Nephron progenitor cell (in vitro differentiated cells): Measurements from ENCODE around the gene PHF23.

Source experiments
- DNase-seq: peaks from one replicate; pipeline ENCODE4 v3.0.0; 2021
- H3K27ac Mint-ChIP-seq: 2 replicates; pipeline ENCODE4 v1.8.0; 2021; ENCODE audit warnings: mild to moderate bottlenecking, moderate library complexity, mixed read lengths
- H3K27me3 Mint-ChIP-seq: 2 replicates; pipeline ENCODE4 v1.8.0; 2021; ENCODE audit warnings: mild to moderate bottlenecking, low read depth, mixed read lengths; ENCODE audit not compliant: poor library complexity
- H3K36me3 Mint-ChIP-seq: 2 replicates; pipeline ENCODE4 v1.8.0; 2021; ENCODE audit warnings: low read depth, mixed read lengths
- H3K4me1 Mint-ChIP-seq: 2 replicates; pipeline ENCODE4 v1.8.0; 2021; ENCODE audit warnings: mixed read lengths
- H3K4me3 Mint-ChIP-seq: 2 replicates; pipeline ENCODE4 v1.8.0; 2021; ENCODE audit warnings: mild to moderate bottlenecking, moderate library complexity, mixed read lengths
- H3K9me3 Mint-ChIP-seq: 2 replicates; pipeline ENCODE4 v1.8.0; 2021; ENCODE audit warnings: mild to moderate bottlenecking, moderate library complexity, mixed read lengths
- TF ChIP-seq, protein P1 (sequence below): fragments of 200-600 bp; sonication (generic); IDR thresholded peaks from 2 replicates; pipeline ENCODE4 v1.5.0; 2021; ENCODE audit warnings: antibody characterized with exemption

PHF23 gene

DNA sequence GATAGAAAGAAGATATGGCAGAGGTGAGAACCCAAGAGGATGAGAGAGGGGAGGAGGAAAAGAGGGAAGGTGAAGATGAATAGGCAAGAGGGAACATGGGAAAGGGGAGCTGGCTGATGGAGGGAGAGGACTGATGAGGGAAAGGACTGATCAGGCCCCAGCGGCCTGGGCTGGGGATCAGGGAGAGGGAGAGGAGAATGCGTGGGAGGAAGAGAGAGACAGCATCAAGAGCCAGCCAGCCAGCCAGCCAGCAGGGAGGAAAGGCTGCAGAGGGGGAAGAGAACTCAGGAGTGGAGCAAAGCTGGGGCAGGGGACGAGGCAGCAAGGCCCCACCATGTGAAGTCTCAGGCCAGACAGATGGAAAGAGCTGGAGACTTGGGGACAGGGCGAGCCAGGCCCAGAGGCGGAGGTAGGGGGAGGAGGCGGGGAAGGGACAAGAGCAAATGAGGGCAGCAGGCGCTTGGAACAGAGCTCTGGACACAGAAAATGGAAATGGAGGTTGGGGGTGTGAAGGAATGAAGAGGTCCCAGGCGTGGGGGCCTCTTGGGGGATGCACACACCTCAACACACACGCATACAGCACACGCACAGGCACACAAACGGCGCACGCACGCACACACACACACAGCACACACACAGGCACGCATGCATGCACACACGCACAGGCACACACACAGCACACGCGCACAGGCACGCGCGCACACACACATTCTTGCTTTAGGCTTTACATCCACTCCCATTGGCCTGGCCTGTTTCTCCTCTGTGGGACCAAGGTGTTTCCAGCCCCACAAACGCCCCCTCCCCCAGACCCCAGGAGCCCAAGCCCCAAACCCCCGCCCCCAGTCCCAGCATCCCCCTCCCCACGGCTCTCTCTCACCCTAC, 31.9 kb downstream of the PHF23 start:
- H3K27ac Mint-ChIP-seq, result peak overlapping the region; percentile 97
- H3K9me3 Mint-ChIP-seq, result no peaks in the 10 kb centered on the region
- no peak for DNase-seq
- H3K4me3 Mint-ChIP-seq, result peak overlapping the region; percentile 79
- H3K27me3 Mint-ChIP-seq, result no peaks in the 10 kb centered on the region
- TF ChIP-seq, protein P1, sequence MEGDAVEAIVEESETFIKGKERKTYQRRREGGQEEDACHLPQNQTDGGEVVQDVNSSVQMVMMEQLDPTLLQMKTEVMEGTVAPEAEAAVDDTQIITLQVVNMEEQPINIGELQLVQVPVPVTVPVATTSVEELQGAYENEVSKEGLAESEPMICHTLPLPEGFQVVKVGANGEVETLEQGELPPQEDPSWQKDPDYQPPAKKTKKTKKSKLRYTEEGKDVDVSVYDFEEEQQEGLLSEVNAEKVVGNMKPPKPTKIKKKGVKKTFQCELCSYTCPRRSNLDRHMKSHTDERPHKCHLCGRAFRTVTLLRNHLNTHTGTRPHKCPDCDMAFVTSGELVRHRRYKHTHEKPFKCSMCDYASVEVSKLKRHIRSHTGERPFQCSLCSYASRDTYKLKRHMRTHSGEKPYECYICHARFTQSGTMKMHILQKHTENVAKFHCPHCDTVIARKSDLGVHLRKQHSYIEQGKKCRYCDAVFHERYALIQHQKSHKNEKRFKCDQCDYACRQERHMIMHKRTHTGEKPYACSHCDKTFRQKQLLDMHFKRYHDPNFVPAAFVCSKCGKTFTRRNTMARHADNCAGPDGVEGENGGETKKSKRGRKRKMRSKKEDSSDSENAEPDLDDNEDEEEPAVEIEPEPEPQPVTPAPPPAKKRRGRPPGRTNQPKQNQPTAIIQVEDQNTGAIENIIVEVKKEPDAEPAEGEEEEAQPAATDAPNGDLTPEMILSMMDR, result no peak
- peaks cover 18% of the 10 kb centered on the region for H3K36me3 Mint-ChIP-seq
- peaks cover 83% of the 10 kb centered on the region for H3K4me1 Mint-ChIP-seq

DNA sequence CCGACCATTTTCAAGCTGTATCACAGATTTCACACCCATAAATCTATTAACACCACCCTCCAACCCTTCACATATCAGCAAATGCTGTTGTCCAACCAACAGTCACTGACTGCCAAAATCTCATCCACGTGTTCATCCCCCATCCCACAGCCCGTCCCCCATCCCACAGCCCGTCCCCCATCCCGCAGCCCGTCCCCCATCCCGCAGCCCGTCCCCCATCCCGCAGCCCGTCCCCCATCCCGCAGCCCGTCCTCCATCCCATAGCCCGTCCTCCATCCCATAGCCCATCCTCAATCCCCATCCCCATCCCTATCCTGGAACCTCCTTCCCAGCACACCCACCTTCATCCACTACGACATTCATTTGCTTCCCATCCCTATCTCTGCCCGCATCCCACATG, 33.7 kb downstream of the PHF23 start:
- Mint-ChIP-seq H3K4me3 (peak overlapping the region; percentile 79), H3K4me1 (peaks cover 65% of the 10 kb centered on the region), H3K9me3 (no peaks in the 10 kb centered on the region), H3K27ac (peak overlapping the region; percentile 88), H3K36me3 (peaks cover 32% of the 10 kb centered on the region), H3K27me3 (no peaks in the 10 kb centered on the region)
- TF ChIP-seq, protein P1, result no peak
- DNase-seq, result no peak

DNA sequence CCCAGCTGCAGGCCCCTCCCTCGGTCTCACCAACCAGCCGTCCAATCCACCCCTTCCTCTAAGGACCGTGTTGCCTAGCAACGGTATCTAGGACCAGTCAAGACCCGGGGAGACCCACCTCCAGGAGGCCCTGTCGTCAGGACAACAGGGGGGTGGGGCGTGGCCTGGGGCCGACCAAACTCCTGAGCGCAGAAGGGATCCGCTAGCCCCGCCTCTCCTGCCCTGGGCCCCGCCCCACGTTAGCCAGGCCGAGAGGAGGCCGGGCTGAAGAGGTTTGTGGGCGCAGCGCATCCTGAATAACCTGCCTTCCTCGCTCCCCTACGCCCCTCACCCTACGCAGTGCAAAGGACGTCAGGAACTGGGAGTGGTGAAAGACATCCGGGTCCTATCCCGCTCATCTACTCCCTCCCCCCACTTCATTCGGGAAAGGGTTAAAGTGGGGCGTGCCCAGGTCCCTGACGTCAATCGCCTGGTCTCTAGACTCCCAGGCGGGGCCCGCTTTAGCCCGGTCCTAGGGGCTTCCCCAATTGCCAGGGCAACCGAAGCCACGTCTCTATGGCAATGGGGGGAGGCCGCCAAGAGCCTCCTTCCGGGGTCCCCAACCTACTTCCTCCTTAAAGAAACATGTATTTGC, 34.3 kb downstream of the PHF23 start:
- peak overlapping the region; percentile 79 for H3K4me3 Mint-ChIP-seq
- DNase-seq, result peak; percentile 97
- H3K4me1 Mint-ChIP-seq, result peaks cover 59% of the 10 kb centered on the region
- TF ChIP-seq, protein P1, result no peak
- H3K9me3 Mint-ChIP-seq, result no peaks in the 10 kb centered on the region
- H3K27ac Mint-ChIP-seq, result peak overlapping the region; percentile 88
- peaks cover 37% of the 10 kb centered on the region for H3K36me3 Mint-ChIP-seq
- H3K27me3 Mint-ChIP-seq, result no peaks in the 10 kb centered on the region

DNA sequence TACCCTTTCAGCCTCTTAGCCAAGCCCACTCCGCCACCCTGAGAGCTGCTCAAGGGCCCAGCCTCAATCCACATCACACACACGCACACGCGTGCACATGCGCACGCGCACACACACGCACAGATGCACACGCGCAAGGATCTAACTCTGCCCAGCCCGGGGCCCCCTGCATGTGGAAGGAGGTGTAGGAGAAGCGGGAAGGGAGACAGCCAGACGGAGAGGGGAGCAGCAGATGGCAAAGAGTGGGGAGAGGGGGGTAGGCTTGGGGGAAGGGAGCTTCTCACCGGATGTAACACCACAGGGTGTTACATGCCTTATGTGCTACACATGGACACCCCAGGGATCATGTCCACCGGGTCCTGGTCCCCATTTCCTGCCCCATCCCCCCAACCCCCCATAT, 34.9 kb downstream of the PHF23 start:
- TF ChIP-seq, protein P1, result no peak
- Mint-ChIP-seq H3K27ac (no peak overlapping the region), H3K4me3 (peak overlapping the region; percentile 79), H3K36me3 (peaks cover 38% of the 10 kb centered on the region), H3K4me1 (peaks cover 53% of the 10 kb centered on the region), H3K27me3 (no peaks in the 10 kb centered on the region), H3K9me3 (no peaks in the 10 kb centered on the region)
- no peak for DNase-seq

DNA sequence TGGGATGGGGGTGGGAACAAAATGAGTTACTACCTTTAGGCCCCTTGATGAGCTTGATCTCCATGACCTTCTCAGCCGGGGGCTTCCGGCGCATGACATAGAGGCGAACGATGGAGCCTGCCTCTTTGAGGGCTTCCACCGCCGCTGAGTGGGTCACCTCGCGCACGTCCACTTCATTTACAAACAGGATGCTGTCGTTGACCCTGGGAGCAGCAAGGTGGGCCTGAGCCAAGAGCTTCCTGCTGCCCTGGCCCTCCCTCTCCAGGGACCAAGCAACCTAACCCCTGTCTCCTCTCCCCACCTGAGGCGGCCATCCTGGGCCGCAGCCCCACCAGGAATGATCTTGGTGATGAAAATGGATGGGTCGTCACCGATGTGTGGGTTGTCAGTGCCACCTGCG, 35.9 kb downstream of the PHF23 start:
- no peak overlapping the region for H3K4me3 Mint-ChIP-seq
- TF ChIP-seq, protein P1, result no peak
- peak overlapping the region; percentile 29 for H3K27ac Mint-ChIP-seq
- no peaks in the 10 kb centered on the region for H3K27me3 Mint-ChIP-seq
- no peak for DNase-seq
- peaks cover 43% of the 10 kb centered on the region for H3K4me1 Mint-ChIP-seq
- peaks cover 38% of the 10 kb centered on the region for H3K36me3 Mint-ChIP-seq
- no peaks in the 10 kb centered on the region for H3K9me3 Mint-ChIP-seq
